Panc1 (cell line): ENCODE data around the gene SULF2. TPM values are rescaled to one million over a fixed set of nuclear protein-coding genes. Genes with fewer than 3 reads are reported as not detected.

Experiments
- ATAC-seq: fragments of 200-7000 bp; cut with Tn5 transposase; 2 replicates; pipeline ENCODE4 v1.9.1; 2020; ENCODE audit warnings: mild to moderate bottlenecking, moderate library complexity
- BruUV-seq: library from RNA; stranded (reverse); fragments of 400-500 nt; replicated peaks from 2 replicates; lab custom pipeline; 2021; lab: Mats Ljungman, UMichigan
- CTCF ChIA-PET: fragments of 300-600 bp; sonication (Branson Sonifier 250); formaldehyde crosslinking; loops from one replicate; lab custom pipeline; 2022; ENCODE audit warnings: antibody characterized with exemption; lab: Charles Lee
- POLR2A ChIA-PET: fragments of 300-600 bp; sonication (Branson Sonifier 250); formaldehyde crosslinking; loops from one replicate; lab custom pipeline; 2022; ENCODE audit warnings: antibody characterized with exemption; lab: Charles Lee
- DNase-seq: peaks from one replicate; pipeline ENCODE4 v3.0.0-alpha.2; 2010; ENCODE audit warnings: low read depth, low spot score
- H3K27ac ChIP-seq: 2 replicates; pipeline ENCODE4 v1.5.1; 2011; ENCODE audit warnings: mild to moderate bottlenecking, low read length, inconsistent platforms
- H3K27me3 ChIP-seq: fragments of 200-500 bp; sonication (Bioruptor generic); 2 replicates; pipeline ENCODE4 v1.6.0; 2014; ENCODE audit warnings: low read length, inconsistent platforms; ENCODE audit not compliant: control insufficient read depth, insufficient read depth
- H3K36me3 ChIP-seq: fragments of 200-500 bp; sonication (Bioruptor generic); 2 replicates; pipeline ENCODE4 v1.5.1; 2014; ENCODE audit warnings: inconsistent platforms, mild to moderate bottlenecking, low read length, moderate library complexity; ENCODE audit not compliant: control insufficient read depth, insufficient read depth
- H3K4me1 ChIP-seq: 2 replicates; pipeline ENCODE4 v1.5.1; 2011; ENCODE audit warnings: inconsistent platforms, mild to moderate bottlenecking, low read length, moderate library complexity; ENCODE audit not compliant: control insufficient read depth, insufficient read depth
- H3K4me3 ChIP-seq, 2 experiments: 2 replicates each; pipeline ENCODE4 v1.5.1; 2011 to 2012; ENCODE audit warnings: low read depth in 2 of 2, low read length in 2 of 2, mild to moderate bottlenecking in 2 of 2, inconsistent platforms in 1 of 2, moderate library complexity in 1 of 2
- H3K9me3 ChIP-seq: fragments of 200-500 bp; sonication (Bioruptor generic); 2 replicates; pipeline ENCODE4 v1.5.1; 2014; ENCODE audit warnings: low read depth, mild to moderate bottlenecking, inconsistent platforms, low read length, moderate library complexity; ENCODE audit not compliant: control insufficient read depth, insufficient read depth
- CTCF ChIP-seq: fragments of 450-650 bp; IDR thresholded peaks from 2 replicates; pipeline ENCODE4 v1.5.1; 2017; ENCODE audit warnings: mild to moderate bottlenecking
- POLR2AphosphoS5 ChIP-seq: IDR thresholded peaks from 2 replicates; pipeline ENCODE4 v1.6.1; 2012; ENCODE audit warnings: mild to moderate bottlenecking, low read depth, low read length, moderate library complexity
- REST ChIP-seq, 2 experiments: IDR thresholded peaks; 2 replicates each; pipeline ENCODE4 v1.6.1; 2011 to 2012; ENCODE audit warnings: low read depth in 2 of 2, control low read depth in 1 of 2, low read length in 1 of 2, mild to moderate bottlenecking in 1 of 2, moderate library complexity in 1 of 2; ENCODE audit not compliant: insufficient read depth in 1 of 2
- SIN3A ChIP-seq: IDR thresholded peaks from 2 replicates; pipeline ENCODE4 v1.6.1; 2012; ENCODE audit warnings: low read depth, mild to moderate bottlenecking, low read length, moderate library complexity, borderline replicate concordance; ENCODE audit not compliant: insufficient read depth
- TCF7L2 ChIP-seq: IDR thresholded peaks from 2 replicates; pipeline ENCODE4 v1.6.1; 2011; ENCODE audit warnings: mild to moderate bottlenecking, low read depth, low read length, inconsistent platforms
- in situ Hi-C: cut with HindIII; loops from 2 replicates; pipeline ENCODE4 v1.10.0; 2016; ENCODE audit warnings: low sequenced_read_pairs, low pct_unique_long_range_greater_than_20kb
- intact Hi-C: fragments of 100-400 bp; cut with micrococcal nuclease; formaldehyde crosslinking; loops from one replicate; pipeline ENCODE4 v1.10.0; 2022; ENCODE audit not compliant: unreplicated experiment
- total RNA-seq: library from RNA; stranded (reverse); gene quantifications from one replicate; pipeline ENCODE4 v1.2.1, GENCODE V29; 2021; ENCODE audit not compliant: unreplicated experiment

Gene SULF2
- total RNA-seq, 1 experiment from 2014 or later: 1.4 TPM

- Histone ChIP-seq H3K4me3 (no peak overlapping the region), H3K27ac (no peak overlapping the region), H3K36me3 (no peaks in the 10 kb centered on the region), H3K9me3 (no peaks in the 10 kb centered on the region), H3K27me3 (peaks cover 8% of the 10 kb centered on the region; the same call in 1 of the 2 replicates), H3K4me1 (no peaks in the 10 kb centered on the region)
- POLR2A ChIA-PET: no interaction called here
- TF ChIP-seq REST (IDR thresholded peaks at IDR 0.05; ENCODE audit: insufficient read depth in 1 of 2, low read depth in 2 of 2, low read length in 1 of 2): no peak
- no peak for TF ChIP-seq SIN3A
- TF ChIP-seq POLR2AphosphoS5: no peak
- TF ChIP-seq TCF7L2: no peak
- TF ChIP-seq CTCF: no peak
- no peak for ATAC-seq
- CTCF ChIA-PET: no interaction called here
- in situ Hi-C loops: no loop called here
- BruUV-seq: no TSS peak
- intact Hi-C loops: no loop called here
- no peak for DNase-seq
Observed at GRCh38 chr20:47818996-47819609, 33.8 kb upstream of the SULF2 start.

- Histone ChIP-seq H3K4me3 (no peak overlapping the region), H3K4me1 (no peaks in the 10 kb centered on the region), H3K9me3 (no peaks in the 10 kb centered on the region), H3K27ac (no peak overlapping the region), H3K36me3 (no peaks in the 10 kb centered on the region), H3K27me3 (peaks cover 8% of the 10 kb centered on the region; the same call in 1 of the 2 replicates)
- ChIA-PET CTCF (no interaction called here), POLR2A (no interaction called here)
- intact Hi-C loops: no loop called here
- DNase-seq: no peak
- ATAC-seq: no peak
- no TSS peak for BruUV-seq
- TF ChIP-seq REST (IDR thresholded peaks at IDR 0.05; ENCODE audit: insufficient read depth in 1 of 2, low read depth in 2 of 2, low read length in 1 of 2) (no peak), TCF7L2 (no peak), CTCF (no peak), POLR2AphosphoS5 (no peak), SIN3A (no peak)
- in situ Hi-C loops: no loop called here
Observed at GRCh38 chr20:47818466-47818865, 33.2 kb upstream of the SULF2 start.
